Activated naive CD8-positive, alpha-beta T cell treated with anti-CD3 and anti-CD28 coated beads, Interleukin-2, amount 50 U/mL, for 16 hours (primary cell): Measurements from ENCODE around the gene ATP8B4.

Source experiments
- DNase-seq: peaks from one replicate; pipeline ENCODE4 v3.0.0-alpha.2; 2020; ENCODE audit warnings: low read depth, low spot score

ATP8B4 gene

DNA sequence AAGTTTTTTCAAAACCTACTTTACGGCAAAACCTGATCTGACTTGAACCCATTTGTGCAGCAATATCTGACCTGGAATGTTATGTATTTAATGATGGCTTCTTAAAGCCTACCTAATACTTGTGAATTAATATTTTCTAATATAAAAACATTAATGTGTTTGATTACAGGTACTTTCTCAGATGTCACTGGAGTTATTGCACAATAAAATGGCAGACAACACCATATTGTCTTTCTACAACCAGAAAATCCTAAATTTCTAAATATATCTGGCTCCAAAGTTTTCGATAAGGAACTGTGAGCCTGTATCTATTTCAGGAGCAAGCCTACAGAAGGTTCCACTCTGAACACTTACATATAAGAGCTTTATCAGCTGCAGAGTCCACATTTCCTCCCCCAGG lies 184.5 kb downstream of the ATP8B4 start:
- no peak for DNase-seq

DNA sequence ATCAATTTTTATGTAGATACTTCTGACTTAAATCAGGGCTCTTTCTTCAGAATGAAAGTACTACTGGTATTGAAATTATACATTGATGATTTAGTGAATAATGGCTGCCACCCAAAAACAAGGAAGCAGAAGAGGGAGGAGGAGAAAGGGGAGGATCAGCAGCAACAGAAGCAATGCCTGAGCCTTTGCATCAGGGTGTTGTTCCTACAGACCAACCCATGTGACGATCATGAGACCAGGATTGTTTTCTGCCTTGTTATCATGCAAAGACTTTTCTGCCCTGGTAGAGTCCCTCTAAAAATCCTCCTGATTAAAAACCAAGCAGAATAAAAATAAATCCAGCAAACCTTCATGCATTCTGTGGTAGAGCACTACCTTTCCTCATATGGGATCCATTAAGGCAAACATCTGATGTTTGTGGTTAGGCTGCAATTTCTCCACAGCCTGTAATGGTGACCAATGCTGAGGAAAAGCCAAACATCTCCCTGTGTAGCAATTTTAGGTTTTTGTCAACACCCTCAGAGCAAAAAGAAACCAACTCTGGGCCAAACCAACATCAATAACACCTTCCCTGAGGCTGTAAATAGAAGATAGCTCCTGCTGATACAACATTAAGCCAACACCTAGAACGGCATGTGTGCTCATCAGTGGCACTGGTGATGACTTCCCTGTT lies 191.7 kb downstream of the ATP8B4 start:
- DNase-seq, result no peak

DNA sequence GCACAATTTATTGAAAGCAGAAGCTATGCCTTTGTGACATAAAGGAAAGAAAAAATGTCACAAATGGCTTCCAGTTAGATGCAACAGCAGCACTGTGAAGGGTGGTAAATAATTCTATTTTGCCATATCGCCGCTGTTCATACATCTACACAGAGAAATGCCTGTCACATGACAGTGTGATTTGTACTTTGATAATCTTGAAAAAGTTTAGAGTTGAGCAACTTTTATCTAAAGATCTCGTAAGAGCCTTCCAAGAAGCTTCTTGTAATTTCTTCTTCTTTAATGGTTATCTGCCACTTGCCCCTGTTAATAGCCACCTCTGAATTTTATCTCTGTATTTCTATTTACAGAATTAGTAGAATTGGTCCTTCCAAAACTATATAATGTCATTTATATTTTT lies 192.3 kb downstream of the ATP8B4 start:
- DNase-seq, result no peak

DNA sequence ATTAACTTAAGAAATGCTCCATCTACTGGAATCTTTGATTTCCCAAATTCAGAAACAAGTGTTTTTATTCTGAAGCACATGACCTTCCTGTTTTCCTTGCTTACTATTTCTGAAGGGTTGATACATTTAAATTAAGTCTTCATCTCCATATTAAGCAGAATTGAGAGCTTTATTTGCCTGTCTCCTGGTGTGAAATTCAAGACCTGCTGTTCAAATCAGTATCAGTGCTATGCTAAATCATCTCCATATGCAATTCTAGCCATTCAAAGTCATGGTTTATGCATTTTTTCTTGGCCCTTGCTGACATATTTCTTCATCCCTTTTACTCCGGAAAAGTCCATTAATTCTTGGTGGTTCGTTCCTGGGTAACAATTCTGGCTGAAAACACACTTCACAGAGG lies 195.4 kb downstream of the ATP8B4 start:
- no peak for DNase-seq

DNA sequence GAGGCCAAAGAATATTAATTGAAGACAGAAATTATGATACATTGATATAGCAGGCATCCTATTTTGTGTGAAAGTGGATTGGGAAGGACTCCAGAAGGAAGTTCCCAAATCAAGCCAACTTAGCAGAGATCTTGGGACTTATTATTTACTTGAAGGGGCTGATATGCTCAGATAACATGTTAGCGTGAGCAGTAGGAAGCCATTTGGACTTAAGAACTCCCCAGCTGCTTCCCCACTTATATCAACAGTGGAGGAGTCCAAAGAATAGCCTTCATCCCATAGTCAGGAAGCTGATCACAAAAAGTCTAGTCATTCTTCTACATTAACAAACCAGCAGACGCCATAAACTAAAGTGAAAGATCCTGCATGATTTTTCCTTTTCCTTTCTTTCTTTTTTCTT lies 200.0 kb downstream of the ATP8B4 start:
- DNase-seq, result no peak

DNA sequence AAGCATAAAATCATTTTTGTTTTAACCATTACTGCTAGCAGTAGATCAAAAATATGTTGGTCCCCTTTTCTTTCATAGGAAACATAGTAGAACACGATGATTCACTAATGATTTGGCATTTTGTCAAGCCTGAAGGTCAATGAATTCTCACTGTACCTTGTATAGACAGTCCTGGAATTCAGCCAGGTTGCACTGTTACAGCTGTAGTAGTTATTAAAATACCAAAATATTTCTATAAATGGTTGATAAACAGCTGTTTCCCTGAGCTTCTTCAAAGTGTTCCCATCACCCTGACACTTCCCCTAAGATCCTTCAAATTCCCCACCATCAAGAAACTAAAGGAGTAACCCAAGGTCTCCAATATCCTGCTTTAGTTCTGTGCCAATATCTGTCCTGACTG lies 200.9 kb downstream of the ATP8B4 start:
- no peak for DNase-seq

DNA sequence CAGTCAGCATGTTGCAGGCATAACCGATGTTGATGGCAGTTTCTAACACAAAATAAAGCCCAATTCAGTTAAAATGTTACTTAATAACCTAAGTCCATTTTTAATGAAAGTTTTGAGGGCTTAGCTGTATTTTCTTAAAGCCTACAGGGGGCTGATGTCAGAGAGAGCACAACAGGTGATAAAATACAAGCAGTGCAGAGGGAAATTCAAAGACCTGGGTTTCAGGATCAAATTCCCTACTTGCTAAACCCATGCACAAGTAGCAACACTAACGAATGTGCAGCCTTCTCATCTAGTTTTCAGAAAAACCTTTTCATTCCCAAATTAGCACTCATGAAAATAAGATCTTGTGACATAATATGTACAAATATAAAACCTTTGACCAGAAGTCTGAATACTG lies 202.0 kb downstream of the ATP8B4 start:
- no peak for DNase-seq

DNA sequence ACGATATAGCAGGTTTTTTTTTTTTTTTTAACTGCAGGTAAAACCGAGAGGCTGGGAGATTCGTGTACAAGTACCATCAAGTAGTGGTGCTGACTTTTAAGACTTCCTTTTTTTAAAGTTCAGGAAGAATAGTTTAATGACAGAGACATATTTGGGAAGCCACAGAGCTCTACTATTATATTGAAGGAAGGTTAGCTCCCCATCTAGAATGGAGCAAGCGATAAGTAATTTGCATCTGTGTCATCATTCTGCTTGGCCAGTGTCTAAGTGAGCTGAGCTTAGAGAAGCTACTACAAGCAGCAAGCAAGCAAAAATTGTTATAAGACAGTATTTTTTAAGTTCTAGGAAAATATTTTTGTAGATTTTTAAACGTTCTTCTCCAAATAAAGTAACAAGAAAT lies 203.2 kb downstream of the ATP8B4 start:
- DNase-seq, result no peak

DNA sequence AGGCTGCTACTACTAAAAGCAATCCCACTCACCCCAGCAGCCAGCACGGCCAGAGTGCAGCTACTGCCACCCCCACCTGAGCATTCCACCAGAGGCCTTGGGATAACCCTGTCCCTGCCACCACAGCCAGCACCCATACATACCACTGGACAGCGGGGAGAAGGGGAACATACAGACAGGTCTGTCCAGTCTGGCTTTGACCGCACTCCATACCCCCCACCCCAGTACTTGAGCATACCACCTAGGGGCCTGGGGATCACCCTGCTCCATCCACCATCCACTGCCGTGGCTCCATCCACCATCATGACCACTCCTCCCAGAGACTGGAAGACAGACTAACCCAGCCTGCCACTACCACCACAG lies 210.1 kb downstream of the ATP8B4 start:
- DNase-seq, result no peak

DNA sequence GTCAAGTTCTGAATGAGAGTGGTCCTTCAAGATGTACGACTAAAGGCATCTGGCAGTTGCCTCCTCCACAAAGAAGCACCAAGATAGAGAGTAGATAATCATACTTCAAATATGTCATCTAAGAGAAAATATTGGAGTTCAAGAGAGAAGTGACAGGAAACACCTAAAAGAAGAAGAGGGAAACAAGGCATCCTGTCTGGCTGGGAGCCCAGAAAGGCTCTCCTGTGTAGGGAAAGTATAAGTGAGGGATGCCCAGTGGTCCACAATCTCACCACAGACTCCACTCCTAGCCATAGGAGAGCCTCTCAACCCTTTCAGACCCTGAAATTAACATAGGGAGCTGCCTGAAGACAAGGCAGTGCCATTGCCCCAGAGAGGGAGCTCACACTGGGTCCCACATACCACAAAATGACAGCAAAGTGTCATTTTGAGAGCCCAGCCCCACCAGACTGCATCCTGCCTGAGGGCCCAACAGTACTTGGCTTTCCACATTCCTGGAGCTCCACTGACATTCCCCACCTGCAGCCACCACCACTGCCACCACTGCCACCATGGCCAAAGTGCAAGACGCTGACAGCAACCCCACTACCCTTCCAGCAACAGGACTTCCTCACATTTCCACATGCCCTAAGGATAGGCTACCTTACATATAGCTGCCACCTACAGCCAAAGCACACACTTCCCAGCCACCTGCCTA lies 210.6 kb downstream of the ATP8B4 start:
- no peak for DNase-seq

DNA sequence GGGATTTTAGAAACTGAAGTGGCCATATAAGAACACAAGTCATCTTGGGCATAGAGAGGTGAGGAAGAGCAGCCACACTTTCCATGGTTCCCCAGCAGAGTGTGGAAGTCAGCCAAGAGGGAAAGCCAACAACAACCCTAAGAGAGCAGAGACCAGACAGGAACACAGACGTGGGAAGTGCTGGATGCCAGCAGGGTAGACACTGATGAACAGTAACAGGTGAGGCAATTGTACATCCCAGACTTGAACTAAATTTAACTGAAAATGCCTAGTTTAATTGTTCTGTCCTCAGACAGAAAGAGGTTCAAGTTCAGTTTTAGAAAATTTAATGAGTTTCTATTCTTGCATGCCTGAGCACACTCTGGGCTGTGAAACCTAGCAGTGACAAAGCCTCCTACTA lies 212.1 kb downstream of the ATP8B4 start:
- no peak for DNase-seq

DNA sequence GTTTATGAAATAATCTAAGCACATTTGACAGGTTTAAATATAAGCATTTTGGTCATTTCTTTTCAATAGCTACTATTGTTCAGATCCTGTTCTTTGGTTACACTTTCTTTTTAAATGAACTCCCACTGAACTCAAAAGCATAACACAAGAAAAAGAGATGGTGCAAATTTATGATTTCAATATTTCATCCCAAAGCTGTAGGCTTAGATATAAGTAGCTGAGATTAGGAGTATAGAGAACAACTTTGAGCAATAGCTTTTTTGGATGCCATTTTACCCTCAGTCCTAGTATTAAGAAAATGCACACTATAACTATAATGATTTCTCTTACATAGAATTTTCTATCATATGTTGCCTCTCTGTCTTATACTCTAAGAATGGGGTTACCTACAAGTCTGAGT lies 213.8 kb downstream of the ATP8B4 start:
- DNase-seq, result no peak

DNA sequence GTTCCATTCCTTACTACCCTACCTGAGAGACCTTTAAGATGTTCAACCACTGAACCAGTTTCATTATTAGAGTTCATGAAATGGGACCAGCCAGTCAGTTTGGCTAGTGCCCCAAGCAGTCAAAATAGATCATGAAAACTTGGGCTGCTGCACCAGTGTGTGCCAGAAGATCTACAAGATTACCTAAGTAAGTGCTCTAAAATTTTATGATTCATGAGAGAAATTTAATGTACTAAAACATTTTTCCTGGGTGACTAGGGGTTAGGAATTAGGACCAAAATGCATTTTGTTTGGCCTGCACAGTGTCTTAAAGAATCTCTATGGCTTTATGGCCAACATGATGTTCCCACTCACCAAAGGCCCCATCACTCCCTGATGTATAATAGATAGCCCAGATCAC lies 214.7 kb downstream of the ATP8B4 start:
- no peak for DNase-seq

DNA sequence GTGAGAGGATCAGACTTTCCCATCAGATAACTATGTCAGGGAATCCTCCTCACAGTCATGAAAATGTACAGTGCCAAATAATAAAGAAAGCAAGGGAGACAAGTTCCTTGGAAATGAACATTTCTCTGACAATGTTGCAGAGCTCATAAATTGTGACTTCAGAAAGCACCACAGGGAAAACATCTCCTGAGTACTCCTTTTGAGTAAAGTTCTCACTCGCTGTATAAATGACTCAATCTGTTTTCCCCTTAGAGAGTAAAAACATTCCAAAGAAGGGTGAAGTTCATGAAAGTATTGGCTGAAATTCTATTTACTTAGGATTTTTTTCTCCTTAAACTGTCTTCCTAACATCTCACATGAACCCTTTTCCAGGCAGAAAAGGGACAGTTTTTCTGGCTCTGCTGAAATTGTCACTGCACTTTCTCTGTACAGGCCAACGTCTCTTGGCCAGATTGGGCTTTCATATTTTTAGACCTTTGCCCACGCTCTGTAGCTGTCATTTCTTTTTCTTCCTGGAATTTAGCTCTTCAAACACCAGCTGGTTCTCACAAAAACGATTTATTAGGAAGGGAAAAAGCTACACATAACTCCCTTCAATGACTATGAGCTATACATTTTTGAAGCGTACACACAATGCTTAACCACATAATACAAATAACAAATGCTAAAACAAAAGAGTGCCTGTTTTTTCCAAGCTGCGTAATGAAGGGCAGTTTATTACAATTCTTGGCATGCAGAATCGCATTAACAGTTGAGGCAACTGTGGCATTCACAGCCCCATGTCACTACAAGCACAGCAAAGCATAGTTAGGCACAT lies 216.1 kb downstream of the ATP8B4 start:
- no peak for DNase-seq

DNA sequence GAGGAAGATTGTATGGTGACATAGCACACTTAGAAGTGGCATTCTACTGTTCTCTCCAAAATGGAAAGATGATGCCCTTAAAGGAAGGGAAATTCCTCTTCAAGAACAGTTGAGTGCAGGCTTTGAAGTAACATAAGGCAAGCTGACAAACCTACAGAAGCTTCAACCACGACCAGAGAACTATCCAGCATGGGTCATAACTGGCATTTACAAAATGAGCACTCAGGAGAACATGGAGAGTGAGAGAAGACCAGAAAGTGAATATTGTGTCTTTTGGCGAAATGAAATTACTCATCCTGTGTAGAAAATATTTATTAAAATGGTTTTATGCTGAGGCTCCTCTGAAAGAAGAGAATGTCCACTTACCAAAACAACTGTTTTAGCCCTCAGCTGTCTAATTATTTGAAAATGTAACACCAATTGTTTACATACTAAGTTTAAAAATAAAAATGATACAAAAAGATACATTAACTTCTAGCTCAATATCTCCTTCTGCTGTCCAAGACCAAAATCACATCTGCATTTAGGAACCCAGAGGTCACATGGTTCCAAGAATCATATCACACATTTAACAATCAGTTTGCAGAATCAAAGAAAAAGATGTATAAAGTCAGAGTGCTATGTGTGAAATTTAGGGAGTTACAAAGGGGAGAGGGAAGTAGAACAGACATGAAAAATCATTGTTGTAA lies 216.9 kb downstream of the ATP8B4 start:
- no peak for DNase-seq

DNA sequence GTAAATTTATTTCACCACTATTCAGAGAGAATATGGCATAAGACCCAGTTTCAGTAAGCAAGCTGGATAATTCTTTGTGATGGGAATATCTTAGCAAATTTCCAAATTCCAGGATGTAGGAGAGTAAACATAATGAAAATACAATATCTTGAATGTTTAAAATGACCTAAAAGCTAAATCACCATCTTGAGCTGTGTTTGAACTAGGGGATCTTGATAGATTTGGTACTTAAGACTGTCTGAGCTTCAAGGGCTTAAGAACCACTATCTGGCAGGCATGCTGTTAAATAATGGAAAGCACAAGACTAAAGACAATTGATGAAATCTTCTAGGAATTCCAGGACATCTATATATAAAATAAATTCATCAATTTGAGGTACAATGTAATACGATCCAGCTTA lies 217.7 kb downstream of the ATP8B4 start:
- DNase-seq, result no peak

DNA sequence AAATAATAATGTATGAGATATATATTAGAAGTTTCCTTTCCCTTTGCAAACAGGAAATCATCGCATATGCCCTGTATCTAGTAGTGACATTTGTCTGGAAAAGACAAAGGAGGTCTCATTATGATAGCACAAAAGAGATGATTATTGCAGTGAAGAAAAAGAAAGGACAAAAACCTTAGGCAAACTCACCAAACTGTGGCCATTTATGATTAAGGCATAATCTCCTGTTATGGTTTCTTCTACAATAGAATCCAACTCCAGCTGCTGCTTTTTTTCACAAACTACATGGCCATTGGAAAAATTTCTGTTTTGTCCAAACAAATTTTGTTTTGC lies 218.2 kb downstream of the ATP8B4 start:
- DNase-seq, result no peak

DNA sequence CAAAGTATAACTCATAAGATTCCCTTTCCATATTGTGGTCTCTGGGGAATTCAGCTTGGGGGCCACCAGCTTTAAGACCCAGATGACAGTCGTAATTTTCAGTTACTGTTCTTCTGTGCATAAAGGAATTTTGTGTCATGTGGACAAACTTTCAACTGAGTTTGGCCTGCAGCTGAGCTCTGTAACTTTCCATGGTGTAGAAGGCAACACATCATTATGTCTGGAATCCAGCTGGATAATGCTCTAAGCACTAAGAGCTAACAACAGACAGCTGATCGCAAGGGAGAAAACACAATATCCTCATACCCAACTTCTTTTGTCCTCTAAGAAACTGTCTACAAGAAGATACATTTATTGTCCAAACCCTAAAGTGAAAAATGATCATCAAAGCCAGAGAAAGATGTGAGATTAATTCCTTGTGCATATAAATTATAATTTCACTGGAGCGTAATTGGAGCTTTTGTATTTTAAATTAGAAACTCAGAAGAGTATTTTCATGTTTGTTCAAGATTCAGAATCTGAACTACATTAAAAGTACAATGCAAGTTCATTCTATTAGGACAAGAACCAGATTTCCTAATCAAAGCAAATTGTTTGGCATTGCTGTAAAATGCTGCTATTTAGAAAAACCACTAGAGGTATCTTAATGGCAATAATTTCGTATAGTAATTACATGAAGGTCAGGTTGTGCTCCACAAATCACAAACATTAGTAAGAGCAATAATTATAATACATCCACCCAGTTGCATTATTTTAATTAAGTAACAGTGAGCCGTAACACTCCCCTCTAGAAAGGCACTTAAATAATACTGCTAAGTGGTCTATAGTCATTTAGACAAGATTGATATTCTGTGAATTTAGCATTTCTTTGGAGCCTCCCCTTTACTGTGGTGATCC lies 218.8 kb downstream of the ATP8B4 start:
- DNase-seq, result no peak

DNA sequence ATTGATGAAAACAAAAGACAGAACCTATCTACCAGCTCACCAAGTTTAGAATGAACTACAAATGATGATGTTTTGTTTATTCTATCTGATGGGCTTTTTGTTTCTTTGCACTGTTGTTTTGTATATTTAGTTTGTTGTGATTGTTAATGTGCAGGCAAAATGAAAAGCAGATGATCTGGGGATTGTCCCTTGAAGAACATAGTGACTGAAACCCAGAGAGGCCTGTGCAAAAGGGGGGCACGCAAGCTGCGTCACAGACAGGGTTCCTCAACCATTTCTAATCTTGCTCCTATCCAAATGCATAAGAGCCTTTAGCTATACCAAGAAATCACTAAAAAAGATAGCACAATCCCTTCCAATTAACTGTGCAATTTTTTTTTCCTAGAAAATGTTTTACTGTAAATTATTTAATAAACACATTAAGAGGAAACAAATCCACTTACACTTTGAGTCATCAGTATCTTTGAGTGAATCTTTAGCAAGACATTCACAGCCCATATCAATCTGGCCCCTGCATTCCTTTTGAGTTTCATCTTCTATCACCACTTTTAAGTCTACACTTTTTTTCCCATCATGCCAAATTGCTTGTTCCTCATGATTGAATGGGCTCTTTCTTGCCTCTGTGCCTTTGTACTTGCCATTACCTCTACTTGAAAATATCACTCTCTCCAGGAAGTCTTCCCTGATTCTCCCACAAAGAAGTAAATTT lies 220.3 kb downstream of the ATP8B4 start:
- no peak for DNase-seq

DNA sequence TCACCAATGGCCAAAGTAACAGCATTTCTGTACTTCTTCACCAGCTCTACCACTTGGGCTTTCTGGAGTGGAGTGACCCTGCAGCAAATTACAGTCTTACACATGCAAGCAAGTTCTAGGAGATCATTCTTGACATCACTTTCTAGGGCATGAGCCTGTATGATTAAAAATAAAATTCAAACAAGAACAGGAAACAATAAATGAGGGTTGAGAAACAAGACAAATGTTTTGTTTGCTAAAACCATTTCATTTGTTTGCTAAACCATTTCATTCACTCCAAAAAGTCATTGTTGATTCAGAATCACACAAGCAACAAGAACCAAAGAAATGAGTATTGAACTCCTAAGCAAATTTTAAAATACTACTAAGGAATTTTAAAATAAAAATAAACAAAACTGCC lies 220.9 kb downstream of the ATP8B4 start:
- DNase-seq, result no peak
